SU-DHL-6 (cell line): Measurements from ENCODE around the gene CD207.

Source experiments
- EZH2phosphoT487 ChIP-seq: fragments of 200-600 bp; sonication (generic), shearing (Covaris generic); conservative IDR thresholded peaks from 2 replicates; pipeline ENCODE4 v1.6.1; 2018; ENCODE audit warnings: mild to moderate bottlenecking, antibody characterized with exemption, low read length, moderate library complexity, mixed read lengths
- TF ChIP-seq, protein P1 (sequence below): fragments of 200-600 bp; sonication (generic); IDR thresholded peaks from one replicate; pipeline ENCODE4 v1.5.1; 2017; ENCODE audit warnings: antibody characterized with exemption, mild to moderate bottlenecking, low read length, moderate library complexity; ENCODE audit not compliant: insufficient read depth, poor library complexity, severe bottlenecking

- TF ChIP-seq, protein P1, sequence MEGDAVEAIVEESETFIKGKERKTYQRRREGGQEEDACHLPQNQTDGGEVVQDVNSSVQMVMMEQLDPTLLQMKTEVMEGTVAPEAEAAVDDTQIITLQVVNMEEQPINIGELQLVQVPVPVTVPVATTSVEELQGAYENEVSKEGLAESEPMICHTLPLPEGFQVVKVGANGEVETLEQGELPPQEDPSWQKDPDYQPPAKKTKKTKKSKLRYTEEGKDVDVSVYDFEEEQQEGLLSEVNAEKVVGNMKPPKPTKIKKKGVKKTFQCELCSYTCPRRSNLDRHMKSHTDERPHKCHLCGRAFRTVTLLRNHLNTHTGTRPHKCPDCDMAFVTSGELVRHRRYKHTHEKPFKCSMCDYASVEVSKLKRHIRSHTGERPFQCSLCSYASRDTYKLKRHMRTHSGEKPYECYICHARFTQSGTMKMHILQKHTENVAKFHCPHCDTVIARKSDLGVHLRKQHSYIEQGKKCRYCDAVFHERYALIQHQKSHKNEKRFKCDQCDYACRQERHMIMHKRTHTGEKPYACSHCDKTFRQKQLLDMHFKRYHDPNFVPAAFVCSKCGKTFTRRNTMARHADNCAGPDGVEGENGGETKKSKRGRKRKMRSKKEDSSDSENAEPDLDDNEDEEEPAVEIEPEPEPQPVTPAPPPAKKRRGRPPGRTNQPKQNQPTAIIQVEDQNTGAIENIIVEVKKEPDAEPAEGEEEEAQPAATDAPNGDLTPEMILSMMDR, result no peak
- no peak for TF ChIP-seq EZH2phosphoT487
These were observed 20.1 kb upstream of the CD207 start for GRCh38 chr2:70855667-70856066.
